Neural progenitor cell (in vitro differentiated cells): ENCODE data around the gene MBLAC2.

Experiments
- CTCF ChIP-seq: fragments of 200-600 bp; sonication (generic); IDR thresholded peaks from 2 replicates; pipeline ENCODE4 v1.5.1; 2017; ENCODE audit warnings: antibody characterized with exemption, mild to moderate bottlenecking
- EZH2 ChIP-seq: fragments of 200-600 bp; sonication (generic); IDR thresholded peaks from 2 replicates; pipeline ENCODE4 v1.6.1; 2017; ENCODE audit warnings: antibody characterized with exemption, mild to moderate bottlenecking, moderate library complexity
- EZH2phosphoT487 ChIP-seq: fragments of 200-600 bp; sonication (generic); IDR thresholded peaks from 2 replicates; pipeline ENCODE4 v1.6.1; 2017; ENCODE audit warnings: antibody characterized with exemption

- no peak for TF ChIP-seq CTCF
- TF ChIP-seq EZH2 = no peak
- TF ChIP-seq EZH2phosphoT487 = no peak
These were observed 29.0 kb upstream of the MBLAC2 start for GRCh38 chr5:90503596-90503995.
